ENCODE data around the gene PAFAH2.

The PAFAH2 gene

DNA sequence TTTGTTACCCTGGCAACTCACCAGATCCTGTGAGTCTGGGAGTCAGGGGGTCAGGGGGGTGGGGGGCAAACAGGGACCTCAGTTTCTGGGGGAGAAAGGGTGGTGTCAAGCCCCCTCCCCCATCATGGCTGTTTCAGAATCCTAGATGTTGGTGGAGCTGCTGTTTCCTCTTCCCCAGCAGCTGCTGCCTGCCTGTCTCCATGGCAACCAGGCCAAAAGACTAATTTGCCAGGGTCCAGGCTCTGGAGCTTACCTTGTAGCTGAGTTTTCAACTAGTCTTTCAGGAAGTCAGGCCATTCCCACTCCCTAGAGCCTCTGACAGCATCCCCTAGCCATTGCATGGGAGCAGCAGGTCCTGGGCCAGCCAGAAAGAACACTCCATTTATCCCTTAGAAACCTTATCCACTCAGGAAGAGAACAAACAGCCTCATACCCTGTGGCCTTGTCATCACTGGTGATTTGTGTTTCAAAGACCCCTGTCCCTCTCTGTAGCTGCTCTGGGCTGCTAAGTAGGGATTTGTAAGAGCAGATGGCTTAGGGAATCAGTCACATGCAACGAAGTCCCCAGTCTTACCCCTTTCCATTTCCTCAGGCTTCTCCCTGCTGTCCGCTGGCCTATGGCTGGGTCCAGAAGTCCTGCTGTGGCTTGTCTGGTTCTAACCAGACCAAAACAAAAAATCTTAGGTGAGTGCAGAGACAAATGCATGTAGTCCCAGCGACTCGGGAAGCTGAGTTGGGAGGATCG lies 70.2 kb downstream of the PAFAH2 start:
- no peak for DNase-seq

DNA sequence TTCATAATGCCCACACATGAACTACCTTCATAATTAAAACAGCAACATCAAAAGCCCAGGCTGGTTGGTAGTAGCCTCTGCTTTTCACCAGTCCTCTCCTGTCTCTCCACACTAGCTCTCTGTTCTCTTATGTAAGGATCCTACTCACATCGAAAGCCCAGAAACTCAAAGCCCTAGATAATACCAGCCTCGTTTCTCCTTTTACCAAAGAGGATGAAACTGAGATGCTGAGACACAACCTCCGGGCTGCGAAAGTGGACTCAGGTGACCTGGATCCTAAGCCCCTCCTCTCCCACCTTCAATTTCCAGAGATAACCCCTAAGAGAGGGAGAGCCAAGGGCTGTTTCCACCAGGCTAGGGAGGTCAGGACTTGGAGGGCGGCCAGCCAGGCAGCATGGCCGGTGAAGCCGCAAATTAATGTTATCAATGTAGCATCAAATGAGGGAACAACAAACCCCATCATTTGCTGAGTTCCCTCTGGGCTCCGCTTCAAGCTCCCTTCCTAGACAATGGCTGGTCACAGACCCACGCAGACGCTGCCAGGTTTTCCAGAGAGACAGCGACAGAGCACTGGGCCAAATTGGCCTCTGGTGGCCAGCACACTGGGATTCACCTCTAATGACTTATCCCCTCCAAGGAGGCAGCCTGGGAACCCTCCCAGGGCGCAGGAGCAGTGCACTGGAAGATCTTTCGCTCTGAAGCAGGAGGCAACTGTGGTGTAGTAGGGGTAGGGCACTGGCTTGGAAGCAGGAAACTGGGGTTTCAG lies 70.9 kb downstream of the PAFAH2 start:
- no peak for DNase-seq

DNA sequence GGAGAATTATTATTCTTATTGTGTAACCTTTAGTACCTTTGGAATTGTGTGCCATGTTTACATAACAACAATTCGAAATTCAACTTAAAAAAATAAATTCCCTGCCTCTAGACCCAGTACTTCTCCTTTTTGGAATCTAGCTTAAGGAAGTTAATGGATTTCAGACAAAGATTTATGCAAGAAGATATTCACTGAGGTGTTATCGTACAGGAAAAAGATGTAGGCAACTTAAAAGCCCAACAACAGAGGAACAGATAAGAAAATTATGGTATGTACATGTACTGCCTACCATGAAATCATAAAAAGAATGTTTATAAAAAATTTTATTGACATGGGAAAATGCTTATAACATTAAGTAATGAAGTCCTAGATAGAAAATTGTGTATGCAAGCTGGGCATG lies 73.4 kb downstream of the PAFAH2 start:
- no peak for DNase-seq

DNA sequence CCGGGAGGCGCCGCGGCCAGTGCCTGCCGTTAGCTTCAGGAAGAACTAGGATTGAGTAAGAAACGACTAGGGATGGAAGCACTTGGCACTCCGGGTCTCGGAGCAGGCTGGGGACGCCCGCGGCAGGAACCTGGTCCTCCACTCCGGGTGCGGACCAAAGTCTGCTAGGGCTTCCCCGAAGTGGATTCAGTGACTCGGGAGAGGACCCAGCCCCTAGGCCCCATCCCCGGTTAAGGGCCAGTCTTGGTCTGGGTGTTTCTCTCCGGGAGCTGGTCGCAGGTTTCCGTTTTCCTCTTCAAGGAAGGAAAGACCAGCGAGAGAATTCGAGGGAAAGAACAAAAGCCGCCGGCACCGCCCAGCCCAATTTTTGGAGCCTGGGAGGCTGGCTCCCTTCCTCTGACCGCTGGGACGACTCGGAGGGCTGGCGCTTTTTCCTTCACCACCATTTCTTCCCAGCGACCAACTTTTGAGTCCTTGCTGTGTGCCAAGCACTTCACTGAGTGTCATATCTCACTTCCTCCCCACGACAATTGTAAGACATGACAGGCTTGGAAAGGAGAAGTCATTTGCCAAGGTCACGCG lies 74.8 kb downstream of the PAFAH2 start:
- peak in 1 of 5 experiments; percentile 21 for DNase-seq

DNA sequence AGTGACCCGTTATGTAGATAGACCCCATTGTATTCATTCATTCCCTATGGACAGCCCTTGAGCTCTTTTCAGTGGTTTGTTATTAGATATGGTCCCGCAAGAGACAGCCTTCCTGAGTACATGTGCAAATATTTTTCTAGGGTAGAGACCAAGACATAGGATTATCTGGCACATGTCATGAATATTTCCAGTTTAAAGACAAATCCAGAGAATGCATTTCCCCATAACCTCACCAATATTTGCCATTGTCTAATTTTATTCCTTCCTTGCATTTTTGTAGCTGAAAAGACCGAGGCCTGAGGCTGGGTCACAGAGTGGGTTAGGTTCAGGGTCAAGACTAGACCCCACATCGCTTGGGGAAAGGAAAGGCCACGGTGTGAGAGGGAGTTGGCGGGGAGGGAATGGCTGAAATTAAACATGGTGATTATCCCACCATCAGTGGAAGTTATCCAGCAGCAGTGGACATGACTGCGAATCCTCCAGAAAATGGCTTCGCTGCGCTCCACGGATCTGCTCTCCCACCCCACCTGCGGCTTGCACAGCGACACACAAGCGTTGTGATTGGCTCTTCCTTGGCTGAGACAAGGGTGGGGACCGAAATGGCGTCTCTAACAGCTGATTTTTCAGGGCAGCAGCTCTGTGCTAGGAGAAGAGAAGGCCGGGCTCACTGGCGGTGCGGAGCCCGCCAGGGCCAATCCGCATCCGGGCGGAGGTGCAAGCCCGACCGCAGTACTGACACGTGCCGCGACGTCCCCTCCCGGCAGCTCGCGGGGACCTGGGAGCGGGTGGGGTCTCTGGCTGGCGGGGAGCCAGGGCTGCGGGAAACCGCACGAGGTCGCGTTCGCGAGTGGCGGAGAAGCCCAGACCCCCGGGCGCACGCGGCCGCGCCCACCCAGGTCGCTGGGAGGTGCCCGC lies 75.5 kb downstream of the PAFAH2 start:
- peak; percentile 12 to 71 (median 24) for DNase-seq

DNA sequence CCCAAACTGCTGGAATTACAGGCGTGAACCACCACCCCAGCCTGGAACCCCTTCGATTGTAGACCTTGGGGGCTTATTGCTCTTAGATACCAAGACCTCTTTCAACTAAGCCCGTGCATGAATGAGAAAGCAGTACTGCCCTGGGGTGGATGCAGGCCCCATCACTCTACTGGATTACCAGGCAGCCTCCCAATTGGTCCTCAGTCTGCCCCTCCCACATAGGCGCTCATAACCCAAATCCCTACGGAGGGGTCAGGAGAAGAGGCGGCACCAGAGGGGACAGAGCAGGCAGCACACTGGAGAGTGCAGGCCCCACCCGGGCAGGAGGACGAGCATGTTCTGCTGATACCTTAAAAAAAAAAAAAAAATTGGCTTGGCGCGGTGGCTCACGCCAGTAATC lies 79.2 kb downstream of the PAFAH2 start:
- no peak for DNase-seq

DNA sequence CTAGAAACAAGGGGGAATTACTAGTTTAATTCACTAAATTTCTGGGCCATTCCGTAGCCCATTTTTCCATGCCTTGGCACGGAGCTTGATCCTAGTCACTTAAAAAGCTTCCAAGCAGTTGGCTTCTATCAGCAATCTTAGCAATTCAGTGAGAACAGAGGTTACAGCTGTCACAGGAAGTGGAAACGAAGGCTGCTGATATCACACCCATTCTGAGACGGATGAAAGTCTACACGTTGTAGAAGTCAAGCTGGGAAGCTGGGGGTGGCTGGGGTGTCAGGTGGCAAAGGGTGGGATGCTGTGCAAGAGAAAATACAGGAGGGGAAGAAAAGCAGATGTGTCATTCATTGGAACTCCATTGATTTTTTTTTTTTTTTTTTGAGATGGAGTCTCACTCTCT lies 79.9 kb downstream of the PAFAH2 start:
- DNase-seq, result peak in 2 of 5 experiments; percentile 10 to 69

DNA sequence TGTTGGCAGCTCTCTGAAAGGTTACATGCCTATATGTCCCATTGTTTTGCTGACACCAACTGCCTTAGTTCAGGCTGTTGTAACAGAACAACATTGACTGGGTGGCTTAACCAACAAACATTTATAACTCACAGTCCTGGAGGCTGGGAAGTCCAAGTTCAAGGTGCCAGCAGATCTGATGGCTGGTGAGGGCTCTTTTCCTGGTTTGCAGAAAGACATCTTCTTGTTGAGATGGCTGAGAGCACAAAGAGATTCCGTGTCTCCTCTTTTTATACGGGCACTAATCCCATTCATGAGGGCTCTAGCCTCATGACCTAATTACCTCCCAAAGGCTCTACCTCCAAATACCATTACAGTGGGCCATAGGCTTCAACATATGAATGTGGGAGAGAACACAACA lies 81.4 kb downstream of the PAFAH2 start:
- DNase-seq, result no peak

DNA sequence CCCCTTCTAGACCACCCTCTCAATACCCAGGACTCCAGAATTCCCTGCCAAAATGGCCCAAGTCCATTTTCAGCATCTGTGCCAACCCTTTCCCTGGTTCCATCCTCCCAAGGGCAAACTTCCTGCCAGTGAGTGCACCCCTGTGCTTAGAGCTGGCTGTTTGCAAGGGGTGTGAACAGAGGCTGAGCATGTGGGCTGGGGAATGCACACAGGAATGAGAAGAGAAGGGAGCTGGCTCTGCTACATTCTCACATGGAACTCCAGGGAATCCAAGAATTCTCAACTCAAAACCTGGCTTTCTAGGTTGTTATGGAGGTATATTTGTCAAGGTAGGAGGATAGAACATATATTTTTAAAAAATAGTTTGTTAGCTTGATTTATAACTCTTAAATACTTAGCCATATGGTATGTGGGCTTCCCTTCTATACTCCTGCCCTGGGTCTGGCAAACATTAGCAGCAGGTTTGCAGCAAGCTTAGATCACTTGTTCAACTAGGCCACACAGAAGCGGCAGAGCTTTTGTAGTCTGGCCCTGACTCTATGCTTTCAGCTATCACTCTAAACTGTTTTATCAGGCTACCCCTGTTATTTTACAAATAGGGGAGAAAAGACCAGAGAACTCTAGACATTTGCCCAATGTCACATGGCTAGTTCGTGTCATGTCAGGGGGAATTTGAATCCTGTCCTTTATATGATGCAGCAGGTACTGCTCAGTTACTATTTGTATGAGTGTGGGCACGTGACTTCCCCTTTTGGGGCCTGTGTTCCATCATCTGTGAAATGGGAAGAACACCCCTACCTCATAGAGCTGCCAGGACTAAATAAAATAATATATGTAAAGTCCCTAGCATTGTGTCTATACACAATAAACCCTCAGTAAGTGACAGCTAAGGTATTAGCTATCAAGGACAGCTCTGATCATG lies 83.5 kb downstream of the PAFAH2 start:
- DNase-seq, result no peak

DNA sequence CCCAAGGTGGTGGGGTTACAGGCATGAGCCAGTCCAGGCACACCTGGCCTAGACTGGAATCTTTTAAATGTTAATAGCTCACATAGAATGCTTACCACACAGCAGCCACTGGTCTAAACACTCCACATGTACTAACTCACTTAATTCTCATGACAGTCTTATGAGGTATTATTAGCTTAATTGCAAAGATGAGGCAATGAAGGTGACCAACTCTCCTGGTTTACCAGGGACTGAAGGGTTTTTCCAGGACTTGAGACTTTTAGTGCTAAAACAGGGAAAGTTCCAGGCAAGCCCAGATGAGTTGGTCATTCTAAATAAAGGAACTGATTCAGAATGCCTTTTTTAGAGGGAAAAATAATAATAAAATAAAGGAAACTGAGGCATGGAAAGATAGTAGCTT lies 84.7 kb downstream of the PAFAH2 start:
- no peak for DNase-seq

DNA sequence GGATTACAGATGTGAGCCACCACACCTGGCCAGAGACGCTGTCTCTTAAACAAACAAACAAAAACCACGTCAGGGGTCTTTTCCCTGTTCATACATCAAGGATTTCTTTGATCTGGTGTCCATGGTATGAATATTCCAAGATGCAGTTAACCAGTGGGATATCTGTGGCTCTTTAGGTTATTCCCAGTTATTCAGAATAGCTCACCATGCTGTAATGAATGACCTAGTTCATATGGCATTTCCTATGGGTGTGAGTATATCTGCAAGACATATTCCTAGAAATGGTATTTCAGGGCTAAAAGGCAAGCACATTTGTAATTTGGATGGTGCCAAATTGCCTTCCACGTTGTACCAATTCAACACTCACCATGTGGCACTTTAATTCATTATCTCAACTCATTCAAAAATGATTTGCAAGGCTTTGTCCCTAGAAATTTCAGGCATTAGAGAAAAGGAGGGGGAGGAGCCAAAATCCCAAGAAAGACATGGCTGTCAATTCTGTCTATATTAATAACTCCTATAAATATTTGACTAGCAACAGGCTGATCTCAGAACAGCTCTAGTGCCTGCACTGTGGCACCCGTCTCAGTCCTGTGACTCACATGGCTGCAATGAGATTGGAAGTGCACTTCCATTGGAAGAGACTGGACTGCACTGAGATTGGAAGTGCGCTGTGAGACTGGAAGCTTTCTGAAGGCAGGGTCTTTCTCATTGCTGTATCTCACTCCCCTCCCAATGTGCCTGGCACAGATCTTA lies 85.6 kb downstream of the PAFAH2 start:
- no peak for DNase-seq

DNA sequence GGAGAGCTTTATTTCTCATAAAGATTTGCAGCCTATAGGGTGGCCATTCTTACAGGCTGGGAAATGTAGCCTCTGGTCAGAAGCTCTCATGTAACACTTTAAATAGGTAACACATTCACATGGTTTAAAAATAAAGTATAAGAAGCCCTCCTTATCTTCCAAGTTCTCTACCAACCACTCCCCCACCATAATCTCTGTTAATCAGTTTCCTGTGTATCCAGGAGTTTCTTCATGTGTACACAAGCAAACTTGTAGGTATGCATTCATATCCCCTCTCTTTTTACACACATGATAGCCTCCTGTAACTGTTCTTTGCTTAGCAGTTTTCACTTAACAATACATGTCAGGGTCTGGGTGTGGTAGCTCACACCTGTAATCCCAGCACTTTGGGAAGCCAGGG lies 86.7 kb downstream of the PAFAH2 start:
- no peak for DNase-seq

All from T-helper 2 cell (primary cell).